CD4-positive, CD25-positive, alpha-beta regulatory T cell (primary cell): Measurements from ENCODE around the gene MRPL58. TPM values are rescaled to one million over a fixed set of nuclear protein-coding genes. Genes with fewer than 3 reads are reported as not detected.

Experiments used
- ATAC-seq, 2 donors: fragments of 150-1000 bp; cut with Tn5 transposase; one replicate each; pipeline ENCODE4 v1.10.0; 2021; ENCODE audit warnings: low read depth in 2 of 2, moderate number of reproducible peaks in 2 of 2, moderate library complexity in 1 of 2
- DNase-seq, 3 donors: peaks; one replicate each; pipeline versions ENCODE4 v3.0.0 to v3.0.0-alpha.2; 2012 to 2022; ENCODE audit warnings: mixed read lengths in 1 of 3
- H3K27ac ChIP-seq: one replicate; pipeline ENCODE4 v1.7.0; 2013; ENCODE audit warnings: mild to moderate bottlenecking, low read length; ENCODE audit not compliant: insufficient read depth, poor library complexity, severe bottlenecking
- H3K27me3 ChIP-seq: one replicate; pipeline ENCODE4 v1.7.0; 2013; ENCODE audit warnings: low read length; ENCODE audit not compliant: control insufficient read depth, insufficient read depth
- H3K36me3 ChIP-seq: one replicate; pipeline ENCODE4 v1.7.0; 2013; ENCODE audit warnings: mild to moderate bottlenecking, low read length, moderate library complexity; ENCODE audit not compliant: control insufficient read depth, insufficient read depth
- H3K4me1 ChIP-seq: 2 replicates; pipeline ENCODE4 v1.7.0; 2013; ENCODE audit warnings: mild to moderate bottlenecking, low read length; ENCODE audit not compliant: insufficient read depth, control insufficient read depth, poor library complexity, severe bottlenecking
- H3K4me3 ChIP-seq: one replicate; pipeline ENCODE4 v1.7.0; 2013; ENCODE audit warnings: low read depth, mild to moderate bottlenecking, low read length, moderate library complexity
- H3K9me3 ChIP-seq, 2 experiments: 1 replicate in 1 of 2; 2 replicates in 1 of 2; pipeline ENCODE4 v1.7.0; 2013; ENCODE audit warnings: low read length in 2 of 2, mild to moderate bottlenecking in 1 of 2, moderate library complexity in 1 of 2; ENCODE audit not compliant: control insufficient read depth in 2 of 2
- H3K27ac Mint-ChIP-seq, 3 donors: one replicate each; pipeline ENCODE4 v1.8.0; 2020 to 2022; ENCODE audit warnings: mild to moderate bottlenecking in 3 of 3, mixed read lengths in 3 of 3, moderate library complexity in 2 of 3
- H3K27me3 Mint-ChIP-seq: one replicate; pipeline ENCODE4 v1.8.0; 2022; ENCODE audit warnings: mild to moderate bottlenecking, mixed read lengths
- H3K36me3 Mint-ChIP-seq: one replicate; pipeline ENCODE4 v1.8.0; 2020; ENCODE audit warnings: mixed read lengths
- H3K4me1 Mint-ChIP-seq, 4 donors: one replicate each; pipeline ENCODE4 v1.8.0; 2020 to 2022; ENCODE audit warnings: mixed read lengths in 4 of 4, mild to moderate bottlenecking in 1 of 4
- H3K4me3 Mint-ChIP-seq, 4 donors: one replicate each; pipeline ENCODE4 v1.8.0; 2020 to 2022; ENCODE audit warnings: mild to moderate bottlenecking in 4 of 4, mixed read lengths in 4 of 4, moderate library complexity in 3 of 4
- H3K9me3 Mint-ChIP-seq, 7 donors: one replicate each; pipeline ENCODE4 v1.8.0; 2020 to 2022; ENCODE audit warnings: mixed read lengths in 7 of 7, mild to moderate bottlenecking in 3 of 7, moderate library complexity in 2 of 7
- polyA plus RNA-seq, 4 donors: library from polyadenylated mRNA; unstranded; fragments of 300-500 nt; fragmentation: Illumina TruSeq; gene quantifications; one replicate each; pipeline ENCODE4 v1.2.3, GENCODE V29; 2021
- total RNA-seq: library from RNA; stranded (reverse); gene quantifications from one replicate; pipeline ENCODE4 v1.2.3, GENCODE V29; 2022

The MRPL58 gene
- total and polyA plus RNA-seq, 5 donors from 2014 or later, result 25.7 to 95.8 (median 73.9) TPM

- Mint-ChIP-seq H3K36me3 (peaks cover 19% of the 10 kb centered on the region), H3K4me3 (no peak overlapping the region), H3K27me3 (no peaks in the 10 kb centered on the region), H3K4me1 (peaks cover 0 to 24% (median 11%) of the 10 kb centered on the region in 4 donors), H3K9me3 (no peaks in the 10 kb centered on the region), H3K27ac (no peak overlapping the region)
- Histone ChIP-seq H3K4me1 (peaks cover 6% of the 10 kb centered on the region), H3K27me3 (no peaks in the 10 kb centered on the region), H3K27ac (no peak overlapping the region), H3K4me3 (no peak overlapping the region), H3K36me3 (peaks cover 56% of the 10 kb centered on the region), H3K9me3 (no peaks in the 10 kb centered on the region)
- DNase-seq (no peak), ATAC-seq (no peak)
Observed at GRCh38 chr17:75063626-75064025, 51.2 kb downstream of the MRPL58 start.

- Histone ChIP-seq H3K27ac (no peak overlapping the region), H3K4me1 (peaks cover 6% of the 10 kb centered on the region), H3K4me3 (no peak overlapping the region), H3K27me3 (no peaks in the 10 kb centered on the region), H3K9me3 (no peaks in the 10 kb centered on the region), H3K36me3 (peaks cover 55% of the 10 kb centered on the region)
- H3K36me3 Mint-ChIP-seq, result peaks cover 19% of the 10 kb centered on the region
- peaks cover 0 to 27% (median 13%) of the 10 kb centered on the region in 4 donors for H3K4me1 Mint-ChIP-seq
- ATAC-seq (no peak), DNase-seq (no peak)
- no peak overlapping the region for H3K27ac Mint-ChIP-seq
- no peaks in the 10 kb centered on the region for H3K9me3 Mint-ChIP-seq
- H3K4me3 Mint-ChIP-seq, result no peak overlapping the region
- H3K27me3 Mint-ChIP-seq, result no peaks in the 10 kb centered on the region
Observed at GRCh38 chr17:75064040-75064439, 51.6 kb downstream of the MRPL58 start.

- Mint-ChIP-seq H3K27me3 (no peaks in the 10 kb centered on the region), H3K9me3 (no peaks in the 10 kb centered on the region), H3K4me3 (no peak overlapping the region), H3K27ac (peak overlapping the region in 1 of 3 donors; percentile 73), H3K4me1 (peaks cover 0 to 27% (median 13%) of the 10 kb centered on the region in 4 donors), H3K36me3 (peaks cover 16% of the 10 kb centered on the region)
- ATAC-seq (no peak), DNase-seq (no peak)
- Histone ChIP-seq H3K9me3 (no peaks in the 10 kb centered on the region), H3K27me3 (no peaks in the 10 kb centered on the region), H3K36me3 (peaks cover 51% of the 10 kb centered on the region), H3K4me1 (peaks cover 6% of the 10 kb centered on the region), H3K27ac (no peak overlapping the region), H3K4me3 (no peak overlapping the region)
Observed at GRCh38 chr17:75064460-75064859, 52.0 kb downstream of the MRPL58 start.

- Mint-ChIP-seq H3K4me1 (peaks cover 0 to 27% (median 13%) of the 10 kb centered on the region in 4 donors), H3K4me3 (no peak overlapping the region), H3K27ac (peak overlapping the region in 1 of 3 donors; percentile 73), H3K27me3 (no peaks in the 10 kb centered on the region), H3K36me3 (peaks cover 11% of the 10 kb centered on the region), H3K9me3 (no peaks in the 10 kb centered on the region)
- H3K9me3 ChIP-seq, result no peaks in the 10 kb centered on the region
- ATAC-seq, result no peak
- no peak overlapping the region for H3K4me3 ChIP-seq
- H3K27me3 ChIP-seq, result no peaks in the 10 kb centered on the region
- DNase-seq, result no peak
- H3K36me3 ChIP-seq, result peaks cover 46% of the 10 kb centered on the region
- no peak overlapping the region for H3K27ac ChIP-seq
- peaks cover 6% of the 10 kb centered on the region for H3K4me1 ChIP-seq
Observed at GRCh38 chr17:75064867-75065561, 52.5 kb downstream of the MRPL58 start.

- Histone ChIP-seq H3K27ac (no peak overlapping the region), H3K4me1 (peaks cover 6% of the 10 kb centered on the region), H3K4me3 (no peak overlapping the region), H3K36me3 (peaks cover 42% of the 10 kb centered on the region), H3K9me3 (no peaks in the 10 kb centered on the region), H3K27me3 (no peaks in the 10 kb centered on the region)
- Mint-ChIP-seq H3K27ac (peak overlapping the region in 2 of 3 donors; percentile 31 to 72), H3K4me3 (no peak overlapping the region), H3K9me3 (no peaks in the 10 kb centered on the region), H3K27me3 (no peaks in the 10 kb centered on the region), H3K36me3 (peaks cover 8% of the 10 kb centered on the region), H3K4me1 (peaks cover 0 to 24% (median 13%) of the 10 kb centered on the region in 4 donors)
- no peak for ATAC-seq
- DNase-seq, result no peak
Observed at GRCh38 chr17:75065562-75066151, 53.2 kb downstream of the MRPL58 start.

- H3K36me3 Mint-ChIP-seq, result peaks cover 4% of the 10 kb centered on the region
- H3K4me1 Mint-ChIP-seq, result peaks cover 0 to 24% (median 13%) of the 10 kb centered on the region in 4 donors
- ATAC-seq (peak; percentile 70 to 78), DNase-seq (peak in 1 of 3 donors; percentile 80)
- H3K9me3 Mint-ChIP-seq, result no peaks in the 10 kb centered on the region
- Histone ChIP-seq H3K27ac (no peak overlapping the region), H3K4me1 (peaks cover 6% of the 10 kb centered on the region), H3K36me3 (peaks cover 22% of the 10 kb centered on the region), H3K9me3 (no peaks in the 10 kb centered on the region), H3K27me3 (no peaks in the 10 kb centered on the region), H3K4me3 (peak overlapping the region; percentile 19)
- H3K4me3 Mint-ChIP-seq, result peak overlapping the region in 3 of 4 donors; percentile 45 to 69 (median 60)
- H3K27ac Mint-ChIP-seq, result peak overlapping the region in 2 of 3 donors; percentile 73 to 87
- H3K27me3 Mint-ChIP-seq, result no peaks in the 10 kb centered on the region
Observed at GRCh38 chr17:75067856-75068255, 55.4 kb downstream of the MRPL58 start.

GRCh38 chr17:75068750-75069149, 56.3 kb downstream of the MRPL58 start:
- H3K36me3 ChIP-seq, result peaks cover 13% of the 10 kb centered on the region
- no peak for ATAC-seq
- H3K4me3 Mint-ChIP-seq, result no peak overlapping the region

More at GRCh38 chr17:75068750-75069149, 56.3 kb downstream of the MRPL58 start:
- Histone ChIP-seq H3K27me3 (no peaks in the 10 kb centered on the region), H3K9me3 (no peaks in the 10 kb centered on the region), H3K4me3 (no peak overlapping the region), H3K4me1 (peaks cover 6% of the 10 kb centered on the region), H3K27ac (no peak overlapping the region)
- no peak for DNase-seq
- H3K9me3 Mint-ChIP-seq, result no peaks in the 10 kb centered on the region
- no peaks in the 10 kb centered on the region for H3K27me3 Mint-ChIP-seq
- peaks cover 0 to 23% (median 11%) of the 10 kb centered on the region in 4 donors for H3K4me1 Mint-ChIP-seq
- peak overlapping the region in 1 of 3 donors; percentile 56 for H3K27ac Mint-ChIP-seq
- H3K36me3 Mint-ChIP-seq, result peaks cover 4% of the 10 kb centered on the region
